ENCODE results near the gene LYZL1. TPM values are rescaled to one million over a fixed set of nuclear protein-coding genes. Genes with fewer than 3 reads are reported as not detected.

The LYZL1 gene
- total RNA-seq, 1 donor from 2014 or later = not detected

GRCh38 chr10:29273478-29273877 is 15.4 kb upstream of the LYZL1 start:
- DNase-seq (ENCODE audit: extremely low spot score in 2 of 2) = no peak
- H3K27me3 ChIP-seq = no peaks in the 10 kb centered on the region
- no peaks in the 10 kb centered on the region for H3K36me3 ChIP-seq
- H3K9me3 ChIP-seq = no peaks in the 10 kb centered on the region
- no peaks in the 10 kb centered on the region for H3K4me1 ChIP-seq
- H3K4me3 ChIP-seq = no peak overlapping the region
- TF ChIP-seq, protein P1, sequence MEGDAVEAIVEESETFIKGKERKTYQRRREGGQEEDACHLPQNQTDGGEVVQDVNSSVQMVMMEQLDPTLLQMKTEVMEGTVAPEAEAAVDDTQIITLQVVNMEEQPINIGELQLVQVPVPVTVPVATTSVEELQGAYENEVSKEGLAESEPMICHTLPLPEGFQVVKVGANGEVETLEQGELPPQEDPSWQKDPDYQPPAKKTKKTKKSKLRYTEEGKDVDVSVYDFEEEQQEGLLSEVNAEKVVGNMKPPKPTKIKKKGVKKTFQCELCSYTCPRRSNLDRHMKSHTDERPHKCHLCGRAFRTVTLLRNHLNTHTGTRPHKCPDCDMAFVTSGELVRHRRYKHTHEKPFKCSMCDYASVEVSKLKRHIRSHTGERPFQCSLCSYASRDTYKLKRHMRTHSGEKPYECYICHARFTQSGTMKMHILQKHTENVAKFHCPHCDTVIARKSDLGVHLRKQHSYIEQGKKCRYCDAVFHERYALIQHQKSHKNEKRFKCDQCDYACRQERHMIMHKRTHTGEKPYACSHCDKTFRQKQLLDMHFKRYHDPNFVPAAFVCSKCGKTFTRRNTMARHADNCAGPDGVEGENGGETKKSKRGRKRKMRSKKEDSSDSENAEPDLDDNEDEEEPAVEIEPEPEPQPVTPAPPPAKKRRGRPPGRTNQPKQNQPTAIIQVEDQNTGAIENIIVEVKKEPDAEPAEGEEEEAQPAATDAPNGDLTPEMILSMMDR (IDR thresholded peaks at IDR 0.05) = no peak
- no peak for TF ChIP-seq POLR2A (IDR thresholded peaks at IDR 0.05)
- no peak for TF ChIP-seq POLR2AphosphoS5 (IDR thresholded peaks at IDR 0.05; ENCODE audit: insufficient read depth in 1 of 2, low read depth in 1 of 2)
- intact Hi-C loops (cut with DNase I) = no loop called here
- no peak overlapping the region for H3K27ac ChIP-seq

DNA sequence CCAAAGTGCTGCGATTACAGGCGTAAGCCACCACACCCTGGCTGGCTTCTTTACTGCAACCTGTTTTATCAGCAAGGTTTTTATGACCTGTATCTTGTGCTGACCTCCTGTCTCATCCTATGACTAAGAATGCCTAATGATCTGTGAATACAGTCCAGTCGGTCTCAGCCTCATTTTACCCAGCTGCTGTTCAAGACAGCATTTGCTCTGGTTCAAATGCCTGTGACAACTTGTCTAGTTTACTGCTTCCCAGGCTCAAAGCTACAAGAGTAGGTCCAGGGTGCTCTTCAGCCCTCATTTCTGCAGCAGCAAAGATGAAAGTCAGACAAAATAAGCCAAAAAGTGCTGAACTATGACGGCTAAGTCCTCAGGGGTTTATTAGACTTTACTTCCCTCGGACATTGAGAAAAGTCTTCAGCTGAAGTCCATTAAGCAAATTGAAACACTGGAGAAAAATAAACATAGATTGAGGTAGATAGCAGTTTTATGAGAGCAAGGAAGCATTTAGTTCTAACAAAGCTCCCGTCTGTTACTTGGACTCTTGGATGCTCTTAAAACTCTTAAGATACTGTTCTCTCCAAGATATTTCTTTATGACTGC is 12.5 kb upstream of the LYZL1 start:
- Histone ChIP-seq H3K9me3 (no peaks in the 10 kb centered on the region), H3K27ac (no peak overlapping the region)
- TF ChIP-seq POLR2AphosphoS5 (IDR thresholded peaks at IDR 0.05; ENCODE audit: insufficient read depth in 1 of 2, low read depth in 1 of 2) = peak in 1 of 2 donors; percentile 61
- TF ChIP-seq, protein P1 (IDR thresholded peaks at IDR 0.05) = no peak

GRCh38 chr10:29277296-29277695 is 11.6 kb upstream of the LYZL1 start:
- Histone ChIP-seq H3K27ac (no peak overlapping the region), H3K4me1 (no peaks in the 10 kb centered on the region), H3K36me3 (no peaks in the 10 kb centered on the region), H3K9me3 (no peaks in the 10 kb centered on the region), H3K27me3 (no peaks in the 10 kb centered on the region), H3K4me3 (no peak overlapping the region)
- intact Hi-C loops (cut with DNase I) = no loop called here
- DNase-seq (ENCODE audit: extremely low spot score in 2 of 2) = no peak
- TF ChIP-seq POLR2A (IDR thresholded peaks at IDR 0.05) (no peak), POLR2AphosphoS5 (IDR thresholded peaks at IDR 0.05; ENCODE audit: insufficient read depth in 1 of 2, low read depth in 1 of 2) (no peak)
- TF ChIP-seq, protein P1 (IDR thresholded peaks at IDR 0.05) = no peak

More for the DNA sequence above, 12.5 kb upstream of the LYZL1 start:
- no peak for DNase-seq (ENCODE audit: extremely low spot score in 2 of 2)
- intact Hi-C loops (cut with DNase I) = no loop called here
- Histone ChIP-seq H3K27me3 (no peaks in the 10 kb centered on the region), H3K4me1 (no peaks in the 10 kb centered on the region), H3K36me3 (no peaks in the 10 kb centered on the region), H3K4me3 (no peak overlapping the region)

DNA sequence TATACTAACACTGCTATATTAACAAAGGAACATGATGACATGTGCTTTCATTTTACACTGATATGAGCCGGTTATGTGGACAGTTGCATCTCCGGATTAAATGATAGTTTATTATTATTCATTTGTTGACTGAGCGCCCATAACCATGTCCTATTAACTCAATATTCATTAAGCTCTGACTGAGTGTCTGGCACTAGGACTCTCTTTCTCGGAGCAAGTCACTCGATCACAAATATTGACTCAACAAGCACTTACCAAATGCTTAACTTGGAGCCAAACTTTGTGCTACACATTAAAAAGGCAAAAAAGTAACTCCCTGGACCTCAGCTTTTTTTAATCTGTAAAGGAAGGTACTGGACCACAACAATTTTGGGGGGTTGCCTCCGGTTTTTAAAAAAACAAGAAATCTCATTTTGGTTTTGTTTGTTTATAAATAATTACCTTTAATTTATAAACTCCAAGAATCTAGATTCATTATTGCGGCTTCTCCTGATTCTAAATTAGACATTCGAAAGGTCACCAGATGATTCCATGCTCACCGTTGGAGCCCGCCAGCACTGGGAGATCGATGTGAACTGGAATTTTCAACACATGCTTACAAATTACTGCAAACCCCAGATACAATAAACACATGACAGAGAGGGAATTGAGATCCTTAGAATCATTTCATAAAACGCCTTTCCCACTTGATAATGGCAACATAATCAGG is 8.9 kb upstream of the LYZL1 start:
- H3K9me3 ChIP-seq = no peaks in the 10 kb centered on the region
- H3K36me3 ChIP-seq = no peaks in the 10 kb centered on the region
- intact Hi-C loops (cut with DNase I) = no loop called here
- no peak overlapping the region for H3K27ac ChIP-seq
- no peak for DNase-seq (ENCODE audit: extremely low spot score in 2 of 2)
- TF ChIP-seq POLR2A (IDR thresholded peaks at IDR 0.05) (no peak), POLR2AphosphoS5 (IDR thresholded peaks at IDR 0.05; ENCODE audit: insufficient read depth in 1 of 2, low read depth in 1 of 2) (no peak)
- TF ChIP-seq, protein P1 (IDR thresholded peaks at IDR 0.05) = no peak
- H3K4me1 ChIP-seq = no peaks in the 10 kb centered on the region
- no peaks in the 10 kb centered on the region for H3K27me3 ChIP-seq
- H3K4me3 ChIP-seq = no peak overlapping the region

GRCh38 chr10:29280488-29280840 is 8.4 kb upstream of the LYZL1 start:
- intact Hi-C loops (cut with DNase I) = no loop called here
- TF ChIP-seq POLR2A (IDR thresholded peaks at IDR 0.05) = no peak
- TF ChIP-seq, protein P1 (IDR thresholded peaks at IDR 0.05) = no peak
- TF ChIP-seq POLR2AphosphoS5 (IDR thresholded peaks at IDR 0.05; ENCODE audit: insufficient read depth in 1 of 2, low read depth in 1 of 2) = no peak

More at GRCh38 chr10:29280488-29280840, 8.4 kb upstream of the LYZL1 start:
- no peaks in the 10 kb centered on the region for H3K27me3 ChIP-seq
- no peaks in the 10 kb centered on the region for H3K36me3 ChIP-seq
- H3K27ac ChIP-seq = no peak overlapping the region
- DNase-seq (ENCODE audit: extremely low spot score in 2 of 2) = no peak
- no peaks in the 10 kb centered on the region for H3K4me1 ChIP-seq
- no peaks in the 10 kb centered on the region for H3K9me3 ChIP-seq
- no peak overlapping the region for H3K4me3 ChIP-seq
